ENCODE measurements around the gene C13orf46. TPM values are rescaled to one million over a fixed set of nuclear protein-coding genes. Genes with fewer than 3 reads are reported as not detected.

C13orf46 gene
- total and polyA plus RNA-seq, 4 experiments from 2014 or later: 1.5 to 14.2 (median 13.9) TPM; not detected in 1

DNA sequence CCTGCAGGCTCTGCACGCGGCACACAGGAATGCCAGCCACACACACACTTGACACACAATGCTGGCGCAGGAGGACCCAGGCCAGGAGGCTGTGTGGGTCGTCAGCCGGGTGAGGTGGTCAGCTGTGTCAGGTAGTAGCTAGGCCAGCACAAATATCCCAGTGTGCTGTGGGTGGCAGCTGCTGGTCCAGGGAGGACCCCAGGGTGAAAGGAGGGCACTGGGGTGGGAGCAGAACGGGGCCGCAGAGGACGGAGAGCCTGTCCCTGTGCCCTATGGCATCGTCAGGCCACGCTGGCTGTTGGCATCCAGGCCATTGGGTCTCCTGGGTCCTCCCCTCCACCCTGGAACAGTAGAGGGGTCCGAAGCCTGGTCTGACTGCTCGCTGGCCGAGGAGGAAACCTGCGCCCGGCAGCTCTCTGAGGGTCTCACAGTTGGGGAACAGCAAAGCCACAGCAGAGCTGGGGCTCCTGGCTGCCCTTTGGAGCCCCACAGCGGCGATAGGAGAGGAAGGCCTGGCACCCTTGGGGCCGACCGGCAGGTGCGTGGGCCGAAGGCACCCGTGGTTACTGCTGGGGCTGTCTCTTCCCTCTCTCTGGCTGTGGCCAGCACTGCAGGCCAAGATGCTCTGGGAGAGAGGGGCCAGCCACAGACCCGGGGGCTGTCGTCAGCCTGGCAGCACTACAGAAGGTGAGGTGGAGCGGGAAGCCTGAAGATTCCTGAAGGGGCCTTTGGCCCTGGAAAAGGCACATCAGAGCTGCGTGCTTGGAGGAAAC, 27.3 kb downstream of the C13orf46 start:
- DNase-seq: no peak
- Histone ChIP-seq H3K27ac (ENCODE audit: low read depth, low read length) (no peak overlapping the region), H3K4me3 (ENCODE audit: low read length in 2 of 2) (no peak overlapping the region), H3K9me3 (ENCODE audit: control insufficient read depth in 1 of 2, low read length in 2 of 2) (no peaks in the 10 kb centered on the region), H3K36me3 (ENCODE audit: insufficient read depth, low read length) (peaks cover 6% of the 10 kb centered on the region), H3K27me3 (ENCODE audit: insufficient read depth, low read length) (no peaks in the 10 kb centered on the region), H3K4me1 (ENCODE audit: insufficient read depth, low read length) (no peaks in the 10 kb centered on the region)
- Mint-ChIP-seq H3K4me1 (peaks cover 0 to 10% (median 5%) of the 10 kb centered on the region in 4 donors), H3K36me3 (peaks cover 0 to 5% of the 10 kb centered on the region in 2 donors), H3K27me3 (no peaks in the 10 kb centered on the region), H3K27ac (peak overlapping the region in 2 of 7 donors; percentile 65 to 68), H3K4me3 (no peak overlapping the region), H3K9me3 (peaks cover 0 to 7% (median 0%) of the 10 kb centered on the region in 8 donors)
- ChIA-PET POLR2A (ENCODE audit: partially characterized antibody) (no interaction called here), CTCF (ENCODE audit: partially characterized antibody) (interaction anchor here (1.2 kb wide), 1 partner anchor 279 kb away, joined by 3 read pairs; no protein-coding TSS in a partner anchor)
- intact Hi-C loops (cut with micrococcal nuclease): no loop called here

DNA sequence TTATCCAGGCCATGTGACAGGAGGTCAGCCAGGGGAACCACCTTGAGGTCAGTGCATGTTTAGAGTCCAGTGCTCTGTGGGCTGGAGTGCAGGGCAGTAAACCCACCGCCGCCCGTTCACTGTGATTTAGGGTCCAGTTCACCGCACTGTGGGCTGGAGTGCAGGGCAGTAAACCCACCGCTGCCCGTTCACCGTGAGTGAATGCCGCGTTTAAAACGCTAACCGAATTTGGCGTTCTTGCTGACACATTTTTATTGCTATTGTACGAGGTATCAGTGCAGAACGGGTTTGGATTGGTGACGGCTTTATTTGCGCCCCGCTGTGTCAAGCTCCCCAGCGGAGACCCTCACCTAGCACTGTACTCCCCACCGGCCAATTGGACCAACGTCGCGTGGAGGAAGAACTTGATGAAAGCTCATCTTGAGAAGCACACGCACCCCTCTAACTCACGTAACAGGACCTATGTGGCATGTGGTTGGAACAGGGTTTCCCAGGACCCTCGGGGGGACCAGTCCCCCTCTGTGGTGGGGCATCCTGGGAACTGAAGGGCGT, 27.9 kb downstream of the C13orf46 start:
- no peak overlapping the region for H3K4me3 ChIP-seq (ENCODE audit: low read length in 2 of 2)
- H3K27me3 ChIP-seq (ENCODE audit: insufficient read depth, low read length): no peaks in the 10 kb centered on the region
- H3K9me3 ChIP-seq (ENCODE audit: control insufficient read depth in 1 of 2, low read length in 2 of 2): no peaks in the 10 kb centered on the region
- CTCF ChIA-PET (ENCODE audit: partially characterized antibody): interaction anchor here (1.2 kb wide), 1 partner anchor 280 kb away, joined by 3 read pairs; no protein-coding TSS in a partner anchor
- intact Hi-C loops (cut with micrococcal nuclease): no loop called here
- POLR2A ChIA-PET (ENCODE audit: partially characterized antibody): no interaction called here
- Mint-ChIP-seq H3K27ac (peak overlapping the region in 2 of 7 donors; percentile 47 to 86), H3K4me1 (peaks cover 0 to 10% (median 5%) of the 10 kb centered on the region in 4 donors), H3K36me3 (peaks cover 0 to 5% of the 10 kb centered on the region in 2 donors), H3K4me3 (no peak overlapping the region), H3K27me3 (no peaks in the 10 kb centered on the region), H3K9me3 (peaks cover 0 to 6% (median 0%) of the 10 kb centered on the region in 8 donors)
- no peak for DNase-seq
- no peaks in the 10 kb centered on the region for H3K4me1 ChIP-seq (ENCODE audit: insufficient read depth, low read length)
- peaks cover 6% of the 10 kb centered on the region for H3K36me3 ChIP-seq (ENCODE audit: insufficient read depth, low read length)
- H3K27ac ChIP-seq (ENCODE audit: low read depth, low read length): no peak overlapping the region

DNA sequence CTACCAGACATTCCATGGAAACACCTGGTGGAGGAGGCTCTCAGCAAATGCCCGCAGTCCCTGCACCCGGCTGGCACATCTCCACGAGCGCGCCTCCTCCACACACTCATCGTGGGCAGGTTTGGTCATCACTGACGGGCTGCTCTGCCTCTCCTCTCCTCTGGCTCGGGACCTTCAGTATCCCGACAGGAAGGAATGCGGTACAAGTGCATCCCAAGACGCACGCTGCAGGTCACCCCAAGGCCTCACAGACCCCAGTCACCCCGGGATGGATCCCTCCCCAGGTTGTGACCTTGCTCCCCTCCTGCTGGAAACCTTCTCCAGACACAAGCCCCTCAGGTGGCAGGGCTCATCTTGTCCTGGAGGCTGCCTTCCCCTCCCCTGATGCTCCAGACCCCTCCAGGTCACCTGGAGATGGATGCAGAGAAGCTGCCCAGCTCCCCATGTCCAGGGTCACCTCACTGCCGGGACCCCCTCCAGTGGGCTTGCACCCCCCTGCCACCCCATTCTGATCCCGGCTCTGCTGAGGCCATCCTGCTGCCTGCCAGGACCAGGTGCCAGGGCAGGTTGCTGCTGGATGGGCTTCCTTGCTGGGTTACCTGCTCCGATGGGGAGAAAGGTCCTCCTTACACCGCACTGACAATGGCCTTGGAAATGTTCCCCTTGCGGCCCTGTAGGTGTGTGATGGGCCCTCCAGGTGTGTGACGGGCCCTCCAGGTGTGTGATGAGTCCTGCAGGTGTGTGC, 29.9 kb downstream of the C13orf46 start:
- intact Hi-C loops (cut with micrococcal nuclease): no loop called here
- H3K27ac Mint-ChIP-seq: peak overlapping the region in 1 of 7 donors; percentile 41
- no peak overlapping the region for H3K4me3 ChIP-seq (ENCODE audit: low read length in 2 of 2)
- H3K4me3 Mint-ChIP-seq: no peak overlapping the region
- H3K27me3 Mint-ChIP-seq: no peaks in the 10 kb centered on the region
- H3K36me3 ChIP-seq (ENCODE audit: insufficient read depth, low read length): peaks cover 3% of the 10 kb centered on the region
- H3K9me3 Mint-ChIP-seq: peaks cover 0 to 3% (median 0%) of the 10 kb centered on the region in 8 donors
- ChIA-PET CTCF (ENCODE audit: partially characterized antibody) (no interaction called here), POLR2A (ENCODE audit: partially characterized antibody) (no interaction called here)
- no peaks in the 10 kb centered on the region for H3K9me3 ChIP-seq (ENCODE audit: control insufficient read depth in 1 of 2, low read length in 2 of 2)
- H3K27ac ChIP-seq (ENCODE audit: low read depth, low read length): no peak overlapping the region
- DNase-seq: no peak
- peaks cover 0 to 6% (median 3%) of the 10 kb centered on the region in 4 donors for H3K4me1 Mint-ChIP-seq
- H3K4me1 ChIP-seq (ENCODE audit: insufficient read depth, low read length): no peaks in the 10 kb centered on the region
- no peaks in the 10 kb centered on the region for H3K27me3 ChIP-seq (ENCODE audit: insufficient read depth, low read length)
- peaks cover 0 to 3% of the 10 kb centered on the region in 2 donors for H3K36me3 Mint-ChIP-seq

DNA sequence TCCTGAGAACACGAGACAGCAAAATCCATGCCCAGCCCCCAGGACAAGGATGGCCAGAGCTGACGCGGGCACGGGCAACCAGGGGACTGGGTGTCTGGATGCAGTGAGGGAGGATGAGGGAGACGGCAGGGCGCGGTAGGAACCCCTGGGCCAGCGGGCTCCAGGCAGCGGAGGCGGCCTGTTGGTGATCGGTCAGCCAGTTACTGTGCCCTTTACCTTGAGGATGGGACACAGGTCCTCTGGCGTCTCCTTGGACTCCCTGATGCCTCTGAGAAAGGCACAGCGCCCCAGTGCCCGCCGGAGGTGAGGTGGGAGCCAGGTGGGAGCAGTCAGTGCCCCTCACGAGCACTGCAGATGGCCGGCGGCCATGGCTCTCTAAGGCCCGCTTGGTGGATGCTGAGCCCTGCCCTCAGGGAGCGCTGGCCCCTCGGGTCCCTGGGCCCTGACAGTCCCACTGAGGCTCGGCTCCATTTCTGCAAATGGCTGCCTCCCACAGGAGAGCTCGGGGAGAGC, 31.2 kb downstream of the C13orf46 start:
- no peaks in the 10 kb centered on the region for H3K27me3 ChIP-seq (ENCODE audit: insufficient read depth, low read length)
- Mint-ChIP-seq H3K4me3 (no peak overlapping the region), H3K4me1 (no peaks in the 10 kb centered on the region), H3K27me3 (no peaks in the 10 kb centered on the region), H3K27ac (peak overlapping the region in 2 of 7 donors; percentile 35 to 47), H3K9me3 (peaks cover 0 to 2% (median 0%) of the 10 kb centered on the region in 8 donors), H3K36me3 (peaks cover 0 to 2% of the 10 kb centered on the region in 2 donors)
- no peak overlapping the region for H3K4me3 ChIP-seq (ENCODE audit: low read length in 2 of 2)
- no peak for DNase-seq
- CTCF ChIA-PET (ENCODE audit: partially characterized antibody): no interaction called here
- H3K9me3 ChIP-seq (ENCODE audit: control insufficient read depth in 1 of 2, low read length in 2 of 2): no peaks in the 10 kb centered on the region
- peaks cover 3% of the 10 kb centered on the region for H3K36me3 ChIP-seq (ENCODE audit: insufficient read depth, low read length)
- H3K27ac ChIP-seq (ENCODE audit: low read depth, low read length): no peak overlapping the region
- intact Hi-C loops (cut with micrococcal nuclease): no loop called here
- no peaks in the 10 kb centered on the region for H3K4me1 ChIP-seq (ENCODE audit: insufficient read depth, low read length)
- POLR2A ChIA-PET (ENCODE audit: partially characterized antibody): no interaction called here

DNA sequence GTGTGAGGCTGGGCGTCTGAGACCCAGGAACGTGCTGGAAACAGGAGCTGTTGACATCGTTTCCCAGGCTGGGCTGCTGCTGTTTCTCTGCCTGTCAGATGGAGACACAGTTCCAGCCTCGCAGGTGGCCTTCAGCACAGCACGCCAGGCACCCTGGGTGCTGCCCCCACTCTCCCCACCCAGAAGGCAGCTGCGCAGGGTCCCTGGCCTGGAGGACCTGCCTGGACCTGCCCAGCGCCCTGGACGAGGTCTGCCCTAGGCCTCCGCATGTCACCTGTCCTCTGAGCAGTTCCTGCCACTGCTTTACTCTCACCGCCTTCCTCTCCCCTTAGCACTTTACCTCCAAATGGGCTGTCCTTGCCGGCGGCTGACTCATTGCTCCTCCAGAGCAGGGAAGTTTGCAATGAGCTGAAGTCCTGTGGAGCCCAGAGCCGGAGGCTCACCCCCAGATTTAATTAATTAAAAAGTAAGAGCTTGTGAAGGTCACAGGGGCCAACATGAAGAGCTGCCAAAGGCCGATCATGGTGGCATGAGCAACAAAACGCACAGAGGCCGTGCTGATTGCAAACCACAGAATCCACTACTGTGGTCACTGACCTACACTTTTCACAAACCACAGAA, 32.2 kb downstream of the C13orf46 start:
- H3K36me3 ChIP-seq (ENCODE audit: insufficient read depth, low read length): peaks cover 3% of the 10 kb centered on the region
- ChIA-PET CTCF (ENCODE audit: partially characterized antibody) (no interaction called here), POLR2A (ENCODE audit: partially characterized antibody) (no interaction called here)
- Mint-ChIP-seq H3K4me1 (no peaks in the 10 kb centered on the region), H3K9me3 (peaks cover 0 to 3% (median 0%) of the 10 kb centered on the region in 8 donors), H3K4me3 (no peak overlapping the region), H3K27ac (peak overlapping the region in 2 of 7 donors; percentile 35 to 61), H3K27me3 (no peaks in the 10 kb centered on the region), H3K36me3 (peaks cover 0 to 2% of the 10 kb centered on the region in 2 donors)
- DNase-seq: no peak
- H3K4me1 ChIP-seq (ENCODE audit: insufficient read depth, low read length): no peaks in the 10 kb centered on the region
- H3K27ac ChIP-seq (ENCODE audit: low read depth, low read length): no peak overlapping the region
- intact Hi-C loops (cut with micrococcal nuclease): no loop called here
- H3K9me3 ChIP-seq (ENCODE audit: control insufficient read depth in 1 of 2, low read length in 2 of 2): no peaks in the 10 kb centered on the region
- H3K4me3 ChIP-seq (ENCODE audit: low read length in 2 of 2): no peak overlapping the region
- no peaks in the 10 kb centered on the region for H3K27me3 ChIP-seq (ENCODE audit: insufficient read depth, low read length)

DNA sequence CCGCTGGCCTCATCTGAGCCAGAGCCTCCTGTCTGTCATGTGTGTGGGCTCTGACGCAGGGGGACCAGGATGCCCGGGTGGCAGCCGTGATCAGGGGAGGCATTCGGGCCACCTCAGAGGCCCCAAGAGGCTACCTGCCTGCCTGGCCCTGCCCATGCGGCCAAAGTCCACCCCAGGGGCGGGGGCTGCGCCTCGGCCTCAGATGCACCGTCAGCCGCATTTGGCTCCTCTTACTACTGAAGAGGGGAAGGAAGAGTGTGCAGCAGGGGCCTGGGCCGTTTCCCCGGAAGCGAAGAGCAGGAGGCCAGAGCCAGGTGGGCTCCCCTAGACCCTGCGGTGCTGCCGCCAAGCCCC, 34.0 kb downstream of the C13orf46 start:
- H3K27ac ChIP-seq (ENCODE audit: low read depth, low read length): no peak overlapping the region
- H3K27me3 ChIP-seq (ENCODE audit: insufficient read depth, low read length): no peaks in the 10 kb centered on the region
- CTCF ChIA-PET (ENCODE audit: partially characterized antibody): no interaction called here
- H3K4me3 ChIP-seq (ENCODE audit: low read length in 2 of 2): no peak overlapping the region
- DNase-seq: peak in 1 of 5 donors; percentile 38
- peaks cover 3% of the 10 kb centered on the region for H3K36me3 ChIP-seq (ENCODE audit: insufficient read depth, low read length)
- Mint-ChIP-seq H3K4me1 (no peaks in the 10 kb centered on the region), H3K36me3 (peaks cover 0 to 2% of the 10 kb centered on the region in 2 donors), H3K4me3 (no peak overlapping the region), H3K9me3 (peaks cover 0 to 6% (median 0%) of the 10 kb centered on the region in 8 donors), H3K27ac (no peak overlapping the region), H3K27me3 (no peaks in the 10 kb centered on the region)
- H3K4me1 ChIP-seq (ENCODE audit: insufficient read depth, low read length): no peaks in the 10 kb centered on the region
- no peaks in the 10 kb centered on the region for H3K9me3 ChIP-seq (ENCODE audit: control insufficient read depth in 1 of 2, low read length in 2 of 2)
- POLR2A ChIA-PET (ENCODE audit: partially characterized antibody): no interaction called here
- intact Hi-C loops (cut with micrococcal nuclease): no loop called here
